GM23338 (cell line): ENCODE results near the gene BROX. TPM values are rescaled to one million over a fixed set of nuclear protein-coding genes. Genes with fewer than 3 reads are reported as not detected.
"Not testable (repeated sequence)": the region's sequence is repeated elsewhere in the genome, so short reads cannot be mapped to it uniquely, and the experiment has no call there.

ENCODE experiments used
- ATAC-seq: fragments of 200-7000 bp; cut with Tn5 transposase; 3 replicates; pipeline ENCODE4 v1.9.1; 2020
- DNase-seq: peaks from one replicate; pipeline ENCODE4 v3.0.0-alpha.2; 2015; ENCODE audit warnings: low spot score
- H2AFZ ChIP-seq: fragments of 200-600 bp; sonication (generic); 2 replicates; pipeline ENCODE4 v1.8.0; 2016; ENCODE audit warnings: antibody characterized with exemption, mild to moderate bottlenecking, moderate library complexity
- H3F3A ChIP-seq: fragments of 200-600 bp; sonication (generic); replicated peaks from 2 replicates; pipeline ENCODE4 v1.8.0; 2017; ENCODE audit warnings: antibody characterized with exemption, mixed run types, low read depth
- H3K27ac ChIP-seq: fragments of 200-600 bp; sonication (generic); 2 replicates; pipeline ENCODE4 v1.6.1; 2016; ENCODE audit warnings: low read depth
- H3K27me3 ChIP-seq: fragments of 200-600 bp; sonication (generic); 2 replicates; pipeline ENCODE4 v1.8.0; 2016; ENCODE audit warnings: mild to moderate bottlenecking, mixed run types, moderate library complexity; ENCODE audit not compliant: insufficient read depth
- H3K36me3 ChIP-seq: fragments of 200-600 bp; sonication (generic); 2 replicates; pipeline ENCODE4 v1.8.0; 2016; ENCODE audit warnings: mild to moderate bottlenecking; ENCODE audit not compliant: insufficient read depth
- H3K4me1 ChIP-seq: fragments of 200-600 bp; sonication (generic); 2 replicates; pipeline ENCODE4 v1.8.0; 2016; ENCODE audit warnings: mild to moderate bottlenecking, moderate library complexity; ENCODE audit not compliant: insufficient read depth
- H3K4me2 ChIP-seq: fragments of 200-600 bp; sonication (generic); 2 replicates; pipeline ENCODE4 v1.7.1; 2017; ENCODE audit warnings: mixed run types
- H3K4me3 ChIP-seq: fragments of 200-600 bp; sonication (generic); 2 replicates; pipeline ENCODE4 v1.6.1; 2016; ENCODE audit warnings: mixed run types
- H3K79me2 ChIP-seq: fragments of 200-600 bp; sonication (generic); replicated peaks from 2 replicates; pipeline ENCODE4 v1.8.0; 2017; ENCODE audit warnings: mild to moderate bottlenecking; ENCODE audit not compliant: insufficient read depth
- H3K9me2 ChIP-seq: fragments of 200-600 bp; sonication (generic); 2 replicates; pipeline ENCODE4 v1.8.0; 2017; ENCODE audit not compliant: insufficient read depth
- H4K20me1 ChIP-seq: fragments of 200-600 bp; sonication (generic); replicated peaks from 2 replicates; pipeline ENCODE4 v1.8.0; 2017; ENCODE audit warnings: mild to moderate bottlenecking; ENCODE audit not compliant: insufficient read depth
- H3K27ac Mint-ChIP-seq: 2 replicates; pipeline ENCODE4 v1.8.0; 2020; ENCODE audit warnings: inconsistent platforms, mild to moderate bottlenecking, moderate library complexity, mixed read lengths
- H3K27me3 Mint-ChIP-seq: 3 replicates; pipeline ENCODE4 v1.8.0; 2022; ENCODE audit warnings: low read depth, mild to moderate bottlenecking, moderate library complexity, mixed read lengths, inconsistent platforms; ENCODE audit not compliant: insufficient read depth, poor library complexity
- H3K36me3 Mint-ChIP-seq: 3 replicates; pipeline ENCODE4 v1.8.0; 2021; ENCODE audit warnings: low read depth, mild to moderate bottlenecking, inconsistent platforms, moderate library complexity, mixed read lengths
- H3K4me1 Mint-ChIP-seq: 3 replicates; pipeline ENCODE4 v1.8.0; 2020; ENCODE audit warnings: mild to moderate bottlenecking, inconsistent platforms, mixed read lengths
- H3K4me3 Mint-ChIP-seq: 3 replicates; pipeline ENCODE4 v1.8.0; 2021; ENCODE audit warnings: moderate library complexity, mild to moderate bottlenecking, inconsistent platforms, mixed read lengths
- H3K9me3 Mint-ChIP-seq: 3 replicates; pipeline ENCODE4 v1.8.0; 2020; ENCODE audit warnings: moderate library complexity, mild to moderate bottlenecking, inconsistent platforms, mixed read lengths
- CREB1 ChIP-seq: fragments of 250-450 bp; sonication (Bioruptor Pico); IDR thresholded peaks from 2 replicates; pipeline ENCODE4 v1.5.0; 2020; ENCODE audit warnings: low read depth, mild to moderate bottlenecking, moderate library complexity
- CTCF ChIP-seq, 2 experiments: fragments of 200-600 bp in 1 of 2; sonication (generic) in 1 of 2; conservative IDR thresholded peaks; 2 replicates each; pipeline versions ENCODE4 v1.5.1 to v1.6.1; 2016 to 2017; ENCODE audit warnings: antibody characterized with exemption in 2 of 2, low read depth in 2 of 2, mild to moderate bottlenecking in 2 of 2, moderate library complexity in 1 of 2
- ETS1 ChIP-seq: IDR thresholded peaks from 2 replicates; pipeline ENCODE4 v1.6.1; 2016; ENCODE audit warnings: antibody characterized with exemption
- EZH2 ChIP-seq: fragments of 200-600 bp; sonication (generic); IDR thresholded peaks from one replicate; pipeline ENCODE4 v1.8.0; 2017; ENCODE audit warnings: antibody characterized with exemption, mild to moderate bottlenecking, low read depth; ENCODE audit not compliant: unreplicated experiment
- EZH2phosphoT487 ChIP-seq: fragments of 200-600 bp; sonication (generic); IDR thresholded peaks from one replicate; pipeline ENCODE4 v1.8.1; 2018; ENCODE audit warnings: antibody characterized with exemption; ENCODE audit not compliant: unreplicated experiment
- JUNB ChIP-seq: IDR thresholded peaks from one replicate; pipeline ENCODE4 v1.6.1; 2016; ENCODE audit warnings: antibody characterized with exemption; ENCODE audit not compliant: unreplicated experiment
- NANOG ChIP-seq: IDR thresholded peaks from 2 replicates; pipeline ENCODE4 v1.6.1; 2016; ENCODE audit warnings: antibody characterized with exemption, borderline replicate concordance
- ZNF114 ChIP-seq: fragments of 250-450 bp; sonication (Bioruptor Pico); IDR thresholded peaks from 2 replicates; pipeline ENCODE4 v1.5.0; 2020; ENCODE audit warnings: mild to moderate bottlenecking, moderate library complexity
- ZNF331 ChIP-seq: fragments of 250-450 bp; sonication (Bioruptor Pico); IDR thresholded peaks from 2 replicates; pipeline ENCODE4 v1.5.0; 2020; ENCODE audit warnings: low read depth, mild to moderate bottlenecking, moderate library complexity
- ZNF462 ChIP-seq: fragments of 250-450 bp; sonication (Bioruptor Pico); IDR thresholded peaks from 2 replicates; pipeline ENCODE4 v1.5.0; 2020; ENCODE audit warnings: mild to moderate bottlenecking, moderate library complexity
- polyA plus RNA-seq: library from polyadenylated mRNA; unstranded; fragments of >200 nt; fragmentation: Nextera tagmentation; extraction: Ambion mirVana; gene quantifications from 2 replicates; pipeline ENCODE4 v1.2.1, GENCODE V29; 2016
- total RNA-seq: library from RNA; depleted of rRNA; stranded (reverse); fragments of >200 nt; shearing (Covaris generic); gene quantifications from 2 replicates; pipeline ENCODE4 v1.2.3, GENCODE V29; 2014

Gene BROX
- total and polyA plus RNA-seq, 2 experiments from 2014 or later, result 26.5 to 32.3 TPM

GRCh38 chr1:222761083-222761482 lies 48.7 kb downstream of the BROX start (continued):
- TF ChIP-seq ETS1 (no peak), NANOG (no peak), ZNF114 (CRISPR knock-in tag) (no peak)

GRCh38 chr1:222762178-222762577 lies 49.8 kb downstream of the BROX start:
- not testable (repeated sequence) for H3K36me3 Mint-ChIP-seq, H3K27me3 ChIP-seq, H3K79me2 ChIP-seq, H3K4me2 ChIP-seq, H3K4me3 Mint-ChIP-seq, H3K9me3 Mint-ChIP-seq, H3K4me1 ChIP-seq, H4K20me1 ChIP-seq, H3F3A ChIP-seq, H3K27ac Mint-ChIP-seq, H3K9me2 ChIP-seq, H3K36me3 ChIP-seq, H3K27ac ChIP-seq, H3K4me3 ChIP-seq, DNase-seq, H3K4me1 Mint-ChIP-seq, H2AFZ ChIP-seq, ATAC-seq, H3K27me3 Mint-ChIP-seq

GRCh38 chr1:222767152-222767571 lies 54.8 kb downstream of the BROX start:
- Histone ChIP-seq H3K27ac (no peak overlapping the region), H3K36me3 (peaks cover 4% of the 10 kb centered on the region; the same call in 1 of the 2 replicates), H3K4me3 (no peak overlapping the region), H3F3A (no peaks in the 10 kb centered on the region), H3K4me2 (no peak overlapping the region), H4K20me1 (no peaks in the 10 kb centered on the region), H3K4me1 (no peaks in the 10 kb centered on the region), H3K9me2 (peaks cover 2% of the 10 kb centered on the region; the same call in 1 of the 2 replicates), H3K27me3 (no peaks in the 10 kb centered on the region), H3K79me2 (no peaks in the 10 kb centered on the region), H2AFZ (no peak overlapping the region)
- ATAC-seq (no peak), DNase-seq (no peak)
- no peak overlapping the region for H3K4me3 Mint-ChIP-seq
- H3K27ac Mint-ChIP-seq, result no peak overlapping the region
- no peaks in the 10 kb centered on the region for H3K4me1 Mint-ChIP-seq
- H3K36me3 Mint-ChIP-seq, result peaks cover 15% of the 10 kb centered on the region; the same call in 2 of the 3 replicates
- no peak for TF ChIP-seq ZNF114 (CRISPR knock-in tag)
- TF ChIP-seq ETS1, result no peak
- TF ChIP-seq CTCF (conservative IDR thresholded peaks at IDR 0.05; ENCODE audit: low read depth in 2 of 2), result no peak
- no peak for TF ChIP-seq EZH2
- no peak for TF ChIP-seq EZH2phosphoT487
- TF ChIP-seq ZNF462 (CRISPR knock-in tag), result no peak
- no peak for TF ChIP-seq CREB1
- TF ChIP-seq ZNF331 (CRISPR knock-in tag), result no peak
- TF ChIP-seq JUNB, result no peak
- peaks cover 3% of the 10 kb centered on the region for H3K27me3 Mint-ChIP-seq
- H3K9me3 Mint-ChIP-seq, result peaks cover 28% of the 10 kb centered on the region
